Fibroblast of the aortic adventitia (primary cell): Measurements from ENCODE around the gene MKNK2. TPM values are rescaled to one million over a fixed set of nuclear protein-coding genes. Genes with fewer than 3 reads are reported as not detected.

Source experiments
- DNase-seq: peaks from one replicate; pipeline ENCODE4 v3.0.0-alpha.2; 2010; ENCODE audit warnings: low read depth
- H3K4me3 ChIP-seq: 2 replicates; pipeline ENCODE4 v1.5.1; 2011; ENCODE audit warnings: low read depth, mild to moderate bottlenecking, control low read depth, low read length, moderate library complexity
- CTCF ChIP-seq: IDR thresholded peaks from 2 replicates; pipeline ENCODE4 v1.5.1; 2011; ENCODE audit warnings: mild to moderate bottlenecking, low read length, control low read depth, inconsistent platforms; ENCODE audit not compliant: insufficient read depth
- total RNA-seq: library from RNA; depleted of rRNA; stranded (reverse); fragments of >200 nt; gene quantifications from 2 replicates; pipeline ENCODE4 v1.2.3, GENCODE V29; 2012; ENCODE audit warnings: low replicate concordance

MKNK2 gene
- 75.8 and 84.3 TPM in 2 replicates for total RNA-seq

- H3K4me3 ChIP-seq: peak within 1 kb of the TSS; percentile 89
- peak; percentile 85 for DNase-seq
- peak; percentile 43 for TF ChIP-seq CTCF
These were observed at the start of gene MKNK2 for GRCh38 chr19:2050991-2051772. MKNK2 (minus strand) TSS chr19:2051244; CDS start chr19:2050851, 393 bp downstream.

GRCh38 chr19:2100719-2101061 is 49.6 kb upstream of the MKNK2 start:
- no peak overlapping the region for H3K4me3 ChIP-seq
- TF ChIP-seq CTCF: no peak
- DNase-seq: no peak

GRCh38 chr19:2099937-2100718 is 49.1 kb upstream of the MKNK2 start:
- DNase-seq: no peak
- H3K4me3 ChIP-seq: no peak overlapping the region
- no peak for TF ChIP-seq CTCF

GRCh38 chr19:2099054-2099501 is 48.0 kb upstream of the MKNK2 start:
- no peak for DNase-seq
- H3K4me3 ChIP-seq: no peak overlapping the region
- no peak for TF ChIP-seq CTCF

GRCh38 chr19:2097886-2098327 is 46.9 kb upstream of the MKNK2 start:
- DNase-seq: no peak
- H3K4me3 ChIP-seq: no peak overlapping the region
- no peak for TF ChIP-seq CTCF

- peak overlapping the region; percentile 65 for H3K4me3 ChIP-seq
- no peak for DNase-seq
- TF ChIP-seq CTCF: no peak
These were observed 46.3 kb upstream of the MKNK2 start for GRCh38 chr19:2097203-2097885.
